ENCODE data around the gene WIPF3.

The WIPF3 gene

GRCh38 chr7:29924684-29925083 is 118.4 kb downstream of the WIPF3 start:
- Histone ChIP-seq H3K9ac (ENCODE audit: low read depth, low read length) (no peak overlapping the region), H3K4me1 (ENCODE audit: control insufficient read depth, insufficient read depth, low read length) (no peaks in the 10 kb centered on the region), H3K36me3 (ENCODE audit: control insufficient read depth, insufficient read depth, low read length) (peaks cover 22% of the 10 kb centered on the region), H3K27me3 (ENCODE audit: control insufficient read depth, insufficient read depth, low read length) (no peaks in the 10 kb centered on the region), H3K9me3 (ENCODE audit: control insufficient read depth, insufficient read depth, low read length) (no peaks in the 10 kb centered on the region), H3K4me3 (ENCODE audit: low read depth, low read length) (no peak overlapping the region)

DNA sequence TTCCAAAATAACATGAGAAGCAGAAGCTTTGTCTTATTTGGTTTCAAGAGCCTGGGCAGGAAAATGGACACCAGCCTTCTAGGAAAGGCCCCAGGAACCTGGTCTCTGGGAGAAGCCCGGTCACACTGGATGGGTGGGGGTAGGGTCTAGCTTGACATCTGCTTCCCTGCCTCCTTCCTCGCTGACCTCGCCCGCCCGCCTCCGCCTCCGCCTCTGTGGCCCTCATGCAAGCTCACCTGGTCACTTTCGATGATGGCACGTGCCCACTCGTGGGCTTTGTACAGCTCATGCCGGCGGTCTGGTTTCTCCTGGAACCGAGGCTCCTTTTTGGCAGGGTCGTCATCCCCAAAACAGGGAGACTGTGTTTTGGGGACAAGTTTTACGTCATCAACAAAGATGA is 119.9 kb downstream of the WIPF3 start:
- no peaks in the 10 kb centered on the region for H3K9me3 ChIP-seq (ENCODE audit: control insufficient read depth, insufficient read depth, low read length)
- no peaks in the 10 kb centered on the region for H3K4me1 ChIP-seq (ENCODE audit: control insufficient read depth, insufficient read depth, low read length)
- H3K4me3 ChIP-seq (ENCODE audit: low read depth, low read length), result no peak overlapping the region
- no peak overlapping the region for H3K9ac ChIP-seq (ENCODE audit: low read depth, low read length)
- H3K27me3 ChIP-seq (ENCODE audit: control insufficient read depth, insufficient read depth, low read length), result no peaks in the 10 kb centered on the region
- H3K36me3 ChIP-seq (ENCODE audit: control insufficient read depth, insufficient read depth, low read length), result peaks cover 31% of the 10 kb centered on the region

DNA sequence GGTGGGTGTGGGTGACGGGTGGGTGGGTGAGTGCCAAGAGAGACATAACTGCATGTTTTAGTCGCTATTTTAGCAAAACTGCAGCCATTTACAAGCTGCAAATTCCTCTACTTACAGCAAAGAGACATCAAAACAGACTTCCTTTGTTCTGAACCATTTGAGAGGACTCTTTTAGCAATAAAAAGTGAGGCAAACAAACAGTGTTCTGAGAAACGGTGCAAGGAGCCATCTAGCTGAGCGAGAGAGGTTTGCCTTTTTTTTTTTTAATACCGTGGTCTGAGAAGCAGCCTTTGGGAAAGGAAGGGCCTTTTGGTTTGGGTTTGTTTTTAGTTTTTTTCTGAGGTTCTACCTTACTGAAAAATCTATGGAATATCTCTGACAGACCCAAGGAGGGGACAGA is 120.4 kb downstream of the WIPF3 start:
- H3K36me3 ChIP-seq (ENCODE audit: control insufficient read depth, insufficient read depth, low read length), result peaks cover 32% of the 10 kb centered on the region
- H3K4me3 ChIP-seq (ENCODE audit: low read depth, low read length), result no peak overlapping the region
- no peaks in the 10 kb centered on the region for H3K4me1 ChIP-seq (ENCODE audit: control insufficient read depth, insufficient read depth, low read length)
- H3K9ac ChIP-seq (ENCODE audit: low read depth, low read length), result no peak overlapping the region
- H3K9me3 ChIP-seq (ENCODE audit: control insufficient read depth, insufficient read depth, low read length), result no peaks in the 10 kb centered on the region
- no peaks in the 10 kb centered on the region for H3K27me3 ChIP-seq (ENCODE audit: control insufficient read depth, insufficient read depth, low read length)

GRCh38 chr7:29929018-29929807 is 122.9 kb downstream of the WIPF3 start:
- Histone ChIP-seq H3K9me3 (ENCODE audit: control insufficient read depth, insufficient read depth, low read length) (no peaks in the 10 kb centered on the region), H3K9ac (ENCODE audit: low read depth, low read length) (no peak overlapping the region)

DNA sequence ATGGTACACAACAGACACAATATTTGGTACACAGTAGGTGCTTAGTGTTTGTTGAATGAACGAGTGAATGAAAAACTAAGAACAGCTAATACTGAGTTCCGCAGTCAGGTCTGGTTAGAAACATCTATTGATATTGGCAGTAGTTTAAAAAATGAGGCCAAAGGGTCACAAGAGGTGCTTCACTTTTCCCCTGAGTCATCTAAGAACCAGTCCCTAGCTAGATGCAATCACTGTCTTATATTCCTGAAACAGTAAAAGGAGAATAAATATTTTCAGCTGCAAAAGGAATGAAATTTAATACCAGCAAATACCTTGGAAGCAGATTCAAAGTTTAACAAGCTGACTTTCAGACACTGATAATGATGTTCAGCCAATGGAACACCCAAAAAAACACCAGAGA is 128.8 kb downstream of the WIPF3 start:
- peaks cover 40% of the 10 kb centered on the region for H3K36me3 ChIP-seq (ENCODE audit: control insufficient read depth, insufficient read depth, low read length)
- H3K27me3 ChIP-seq (ENCODE audit: control insufficient read depth, insufficient read depth, low read length), result no peaks in the 10 kb centered on the region
- H3K4me3 ChIP-seq (ENCODE audit: low read depth, low read length), result no peak overlapping the region
- H3K9me3 ChIP-seq (ENCODE audit: control insufficient read depth, insufficient read depth, low read length), result no peaks in the 10 kb centered on the region
- no peaks in the 10 kb centered on the region for H3K4me1 ChIP-seq (ENCODE audit: control insufficient read depth, insufficient read depth, low read length)
- H3K9ac ChIP-seq (ENCODE audit: low read depth, low read length), result no peak overlapping the region

More at GRCh38 chr7:29929018-29929807, 122.9 kb downstream of the WIPF3 start:
- H3K27me3 ChIP-seq (ENCODE audit: control insufficient read depth, insufficient read depth, low read length), result no peaks in the 10 kb centered on the region
- no peaks in the 10 kb centered on the region for H3K4me1 ChIP-seq (ENCODE audit: control insufficient read depth, insufficient read depth, low read length)
- H3K36me3 ChIP-seq (ENCODE audit: control insufficient read depth, insufficient read depth, low read length), result peaks cover 21% of the 10 kb centered on the region
- no peak overlapping the region for H3K4me3 ChIP-seq (ENCODE audit: low read depth, low read length)

GRCh38 chr7:29937132-29937531 is 130.8 kb downstream of the WIPF3 start:
- Histone ChIP-seq H3K27me3 (ENCODE audit: control insufficient read depth, insufficient read depth, low read length) (no peaks in the 10 kb centered on the region), H3K36me3 (ENCODE audit: control insufficient read depth, insufficient read depth, low read length) (peaks cover 41% of the 10 kb centered on the region), H3K4me1 (ENCODE audit: control insufficient read depth, insufficient read depth, low read length) (no peaks in the 10 kb centered on the region), H3K9ac (ENCODE audit: low read depth, low read length) (no peak overlapping the region), H3K9me3 (ENCODE audit: control insufficient read depth, insufficient read depth, low read length) (no peaks in the 10 kb centered on the region), H3K4me3 (ENCODE audit: low read depth, low read length) (no peak overlapping the region)

- Histone ChIP-seq H3K4me1 (ENCODE audit: control insufficient read depth, insufficient read depth, low read length) (no peaks in the 10 kb centered on the region), H3K9me3 (ENCODE audit: control insufficient read depth, insufficient read depth, low read length) (no peaks in the 10 kb centered on the region), H3K36me3 (ENCODE audit: control insufficient read depth, insufficient read depth, low read length) (peaks cover 45% of the 10 kb centered on the region), H3K27me3 (ENCODE audit: control insufficient read depth, insufficient read depth, low read length) (no peaks in the 10 kb centered on the region), H3K9ac (ENCODE audit: low read depth, low read length) (no peak overlapping the region), H3K4me3 (ENCODE audit: low read depth, low read length) (no peak overlapping the region)
These were observed 133.9 kb downstream of the WIPF3 start for GRCh38 chr7:29940199-29940598.

GRCh38 chr7:29945259-29945809 is 139.0 kb downstream of the WIPF3 start:
- peaks cover 38% of the 10 kb centered on the region for H3K36me3 ChIP-seq (ENCODE audit: control insufficient read depth, insufficient read depth, low read length)
- H3K9ac ChIP-seq (ENCODE audit: low read depth, low read length), result no peak overlapping the region
- no peaks in the 10 kb centered on the region for H3K9me3 ChIP-seq (ENCODE audit: control insufficient read depth, insufficient read depth, low read length)
- no peaks in the 10 kb centered on the region for H3K27me3 ChIP-seq (ENCODE audit: control insufficient read depth, insufficient read depth, low read length)
- no peaks in the 10 kb centered on the region for H3K4me1 ChIP-seq (ENCODE audit: control insufficient read depth, insufficient read depth, low read length)
- no peak overlapping the region for H3K4me3 ChIP-seq (ENCODE audit: low read depth, low read length)

DNA sequence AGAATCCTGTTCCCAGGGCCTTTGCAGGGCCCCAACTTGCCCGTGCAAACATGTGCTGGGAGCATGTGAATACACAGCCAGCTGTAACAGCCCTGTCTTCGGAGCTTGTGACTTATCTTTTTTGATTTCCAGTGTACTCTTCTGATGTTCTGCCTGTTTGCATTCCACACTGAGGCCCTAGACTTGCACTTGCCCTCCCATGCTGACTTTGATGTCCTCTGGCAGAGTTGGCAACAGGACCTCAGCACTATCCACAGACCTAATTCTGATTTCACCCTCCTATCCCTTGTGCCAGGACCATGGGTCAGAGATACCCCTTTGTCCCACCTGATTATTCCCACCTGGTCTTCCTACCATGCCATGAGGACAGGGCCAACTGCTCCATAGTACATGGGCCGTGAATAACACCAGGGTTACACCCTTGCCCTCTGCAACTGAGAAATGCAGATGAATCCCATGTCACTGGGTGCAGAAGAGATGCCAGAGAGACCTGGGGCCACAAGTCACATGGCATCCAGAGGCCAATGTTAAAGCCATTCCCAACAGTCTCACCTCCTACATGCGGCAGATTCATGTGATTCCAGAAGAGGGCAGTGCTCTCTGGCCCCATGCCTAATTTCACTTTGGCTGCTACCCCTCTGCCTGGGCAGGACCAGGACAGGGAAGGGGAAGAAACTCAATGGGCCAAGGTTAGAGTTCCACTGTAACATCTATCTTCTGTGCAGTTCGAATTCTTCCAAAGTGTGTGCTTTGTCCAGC is 140.3 kb downstream of the WIPF3 start:
- H3K27me3 ChIP-seq (ENCODE audit: control insufficient read depth, insufficient read depth, low read length), result no peaks in the 10 kb centered on the region
- no peak overlapping the region for H3K9ac ChIP-seq (ENCODE audit: low read depth, low read length)
- H3K9me3 ChIP-seq (ENCODE audit: control insufficient read depth, insufficient read depth, low read length), result no peaks in the 10 kb centered on the region
- peaks cover 36% of the 10 kb centered on the region for H3K36me3 ChIP-seq (ENCODE audit: control insufficient read depth, insufficient read depth, low read length)
- no peaks in the 10 kb centered on the region for H3K4me1 ChIP-seq (ENCODE audit: control insufficient read depth, insufficient read depth, low read length)
- no peak overlapping the region for H3K4me3 ChIP-seq (ENCODE audit: low read depth, low read length)

DNA sequence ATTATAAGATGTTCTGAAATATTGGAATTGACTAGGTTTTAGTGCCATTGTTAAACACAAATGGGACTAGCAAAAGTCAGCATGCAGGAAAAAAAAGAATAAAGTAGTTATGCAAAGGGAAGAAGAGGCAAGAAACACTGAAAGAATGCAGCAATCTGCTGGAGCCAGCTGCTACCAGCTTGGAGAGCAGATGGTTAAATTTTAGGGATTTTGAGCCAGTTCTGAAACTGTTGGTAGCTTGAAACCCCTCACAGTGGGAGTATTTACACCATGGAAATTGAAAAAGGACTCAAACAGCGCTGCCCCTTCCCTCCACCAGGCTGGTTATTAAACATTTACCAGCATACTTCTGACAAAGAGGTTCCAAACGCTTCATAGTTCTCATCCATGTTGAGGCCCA is 142.3 kb downstream of the WIPF3 start:
- no peaks in the 10 kb centered on the region for H3K9me3 ChIP-seq (ENCODE audit: control insufficient read depth, insufficient read depth, low read length)
- H3K27me3 ChIP-seq (ENCODE audit: control insufficient read depth, insufficient read depth, low read length), result no peaks in the 10 kb centered on the region
- H3K4me1 ChIP-seq (ENCODE audit: control insufficient read depth, insufficient read depth, low read length), result no peaks in the 10 kb centered on the region
- no peak overlapping the region for H3K9ac ChIP-seq (ENCODE audit: low read depth, low read length)
- no peak overlapping the region for H3K4me3 ChIP-seq (ENCODE audit: low read depth, low read length)
- H3K36me3 ChIP-seq (ENCODE audit: control insufficient read depth, insufficient read depth, low read length), result peaks cover 41% of the 10 kb centered on the region

DNA sequence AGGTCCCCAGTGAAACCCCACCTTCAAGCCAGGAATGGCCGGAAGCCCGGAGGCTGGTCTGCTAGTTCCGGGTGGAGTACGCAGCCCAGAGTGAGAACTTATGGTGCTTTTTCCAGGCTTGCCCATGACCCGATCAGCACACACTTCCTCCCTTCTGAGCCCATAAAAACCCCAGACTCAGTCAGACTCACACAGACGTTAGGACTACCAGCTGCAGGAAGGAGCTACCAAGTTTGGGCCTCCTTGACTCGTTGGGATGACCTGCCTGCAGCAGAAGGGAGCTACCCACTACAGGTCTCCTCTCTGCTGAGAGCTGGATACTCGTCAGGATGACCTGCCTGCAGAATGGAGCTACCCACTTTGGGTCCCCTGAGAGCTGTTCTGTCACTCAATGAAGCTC is 144.2 kb downstream of the WIPF3 start:
- H3K4me1 ChIP-seq (ENCODE audit: control insufficient read depth, insufficient read depth, low read length), result no peaks in the 10 kb centered on the region
- H3K9me3 ChIP-seq (ENCODE audit: control insufficient read depth, insufficient read depth, low read length), result no peaks in the 10 kb centered on the region
- H3K36me3 ChIP-seq (ENCODE audit: control insufficient read depth, insufficient read depth, low read length), result peaks cover 33% of the 10 kb centered on the region
- no peaks in the 10 kb centered on the region for H3K27me3 ChIP-seq (ENCODE audit: control insufficient read depth, insufficient read depth, low read length)
- no peak overlapping the region for H3K4me3 ChIP-seq (ENCODE audit: low read depth, low read length)
- H3K9ac ChIP-seq (ENCODE audit: low read depth, low read length), result no peak overlapping the region

DNA sequence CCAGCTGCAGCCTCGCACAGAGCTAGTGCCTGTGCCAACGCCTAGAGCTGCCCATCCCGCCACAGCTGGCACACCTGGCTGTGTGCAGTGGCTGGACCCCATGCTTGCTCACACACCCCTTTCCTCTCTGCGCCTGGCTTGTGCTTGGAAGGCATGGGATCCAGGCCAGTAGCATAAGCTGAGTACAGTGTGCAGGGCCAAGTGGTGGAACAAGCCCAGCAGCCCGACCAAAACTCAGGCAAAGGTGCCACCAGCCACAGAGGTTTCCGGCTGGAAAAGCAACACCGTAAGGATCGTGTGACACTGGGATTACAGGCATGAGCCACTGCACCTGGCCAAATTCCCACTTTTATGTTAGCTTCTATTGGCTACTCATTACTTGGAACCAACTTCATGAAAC is 144.9 kb downstream of the WIPF3 start:
- Histone ChIP-seq H3K4me1 (ENCODE audit: control insufficient read depth, insufficient read depth, low read length) (peaks cover under 1% of the 10 kb centered on the region), H3K27me3 (ENCODE audit: control insufficient read depth, insufficient read depth, low read length) (no peaks in the 10 kb centered on the region), H3K4me3 (ENCODE audit: low read depth, low read length) (no peak overlapping the region), H3K36me3 (ENCODE audit: control insufficient read depth, insufficient read depth, low read length) (peaks cover 31% of the 10 kb centered on the region), H3K9me3 (ENCODE audit: control insufficient read depth, insufficient read depth, low read length) (no peaks in the 10 kb centered on the region), H3K9ac (ENCODE audit: low read depth, low read length) (no peak overlapping the region)
